HL-60 (cell line): ENCODE results near the gene IL11.

Source experiments
- DNase-seq, 2 experiments: peaks; one replicate each; pipeline ENCODE4 v3.0.0-alpha.2; 2010 to 2020; ENCODE audit warnings: low read depth in 1 of 2, low spot score in 1 of 2
- H3K27ac ChIP-seq: fragments of 250-450 bp; sonication (Bioruptor Pico); replicated peaks from 2 replicates; pipeline ENCODE4 v1.5.1; 2020; ENCODE audit warnings: mild to moderate bottlenecking, moderate library complexity
- H3K27me3 ChIP-seq: fragments of 250-450 bp; sonication (Bioruptor Pico); 2 replicates; pipeline ENCODE4 v1.5.1; 2021; ENCODE audit warnings: mild to moderate bottlenecking, moderate library complexity; ENCODE audit not compliant: insufficient read depth, poor library complexity, severe bottlenecking
- H3K4me3 ChIP-seq: replicated peaks from 2 replicates; pipeline ENCODE4 v1.5.1; 2011; ENCODE audit warnings: mild to moderate bottlenecking, control low read depth, low read length; ENCODE audit not compliant: insufficient read depth
- GABPA ChIP-seq: IDR thresholded peaks from 2 replicates; pipeline ENCODE4 v1.6.1; 2012; ENCODE audit warnings: low read depth
- POLR2AphosphoS5 ChIP-seq: IDR thresholded peaks from 2 replicates; pipeline ENCODE4 v1.6.1; 2012; ENCODE audit warnings: low read depth
- SPI1 ChIP-seq: IDR thresholded peaks from 2 replicates; pipeline ENCODE4 v1.6.1; 2012; ENCODE audit warnings: low read depth, mild to moderate bottlenecking, borderline replicate concordance
- TF ChIP-seq, protein P1 (sequence below): IDR thresholded peaks from 2 replicates; pipeline ENCODE4 v1.6.1; 2012; ENCODE audit warnings: low read depth; ENCODE audit not compliant: insufficient replicate concordance
- TF ChIP-seq, protein P2 (sequence below): IDR thresholded peaks from one replicate; pipeline ENCODE4 v1.5.1; 2011; ENCODE audit warnings: low read length, control low read depth, inconsistent platforms; ENCODE audit not compliant: insufficient read depth

IL11 gene

DNA sequence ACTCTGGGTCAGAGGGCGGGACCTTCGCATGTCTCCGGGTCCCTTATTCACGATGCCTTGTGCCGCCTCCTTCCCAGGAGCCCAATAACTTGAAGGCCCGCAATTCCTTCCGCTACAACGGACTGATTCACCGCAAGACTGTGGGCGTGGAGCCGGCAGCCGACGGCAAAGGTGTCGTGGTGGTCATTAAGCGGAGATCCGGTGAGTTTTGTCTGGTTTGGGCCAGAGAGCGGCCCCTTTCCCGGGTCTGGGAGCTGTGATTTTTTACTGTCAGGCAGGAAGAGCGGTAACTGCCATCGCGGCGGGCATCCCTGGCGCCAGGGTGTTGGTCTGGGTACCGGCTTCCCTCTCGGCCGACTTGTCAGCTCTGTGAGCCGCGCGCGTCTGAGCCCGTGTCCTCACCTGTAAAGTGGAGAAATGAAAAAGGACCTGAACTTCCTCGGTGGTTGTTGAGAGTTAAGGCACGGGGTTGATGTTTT lies 16.3 kb upstream of the IL11 start:
- DNase-seq: no peak
- Histone ChIP-seq H3K27me3 (no peaks in the 10 kb centered on the region), H3K4me3 (peak overlapping the region; percentile 90), H3K27ac (peak overlapping the region; percentile 74)
- no peak for TF ChIP-seq POLR2AphosphoS5

DNA sequence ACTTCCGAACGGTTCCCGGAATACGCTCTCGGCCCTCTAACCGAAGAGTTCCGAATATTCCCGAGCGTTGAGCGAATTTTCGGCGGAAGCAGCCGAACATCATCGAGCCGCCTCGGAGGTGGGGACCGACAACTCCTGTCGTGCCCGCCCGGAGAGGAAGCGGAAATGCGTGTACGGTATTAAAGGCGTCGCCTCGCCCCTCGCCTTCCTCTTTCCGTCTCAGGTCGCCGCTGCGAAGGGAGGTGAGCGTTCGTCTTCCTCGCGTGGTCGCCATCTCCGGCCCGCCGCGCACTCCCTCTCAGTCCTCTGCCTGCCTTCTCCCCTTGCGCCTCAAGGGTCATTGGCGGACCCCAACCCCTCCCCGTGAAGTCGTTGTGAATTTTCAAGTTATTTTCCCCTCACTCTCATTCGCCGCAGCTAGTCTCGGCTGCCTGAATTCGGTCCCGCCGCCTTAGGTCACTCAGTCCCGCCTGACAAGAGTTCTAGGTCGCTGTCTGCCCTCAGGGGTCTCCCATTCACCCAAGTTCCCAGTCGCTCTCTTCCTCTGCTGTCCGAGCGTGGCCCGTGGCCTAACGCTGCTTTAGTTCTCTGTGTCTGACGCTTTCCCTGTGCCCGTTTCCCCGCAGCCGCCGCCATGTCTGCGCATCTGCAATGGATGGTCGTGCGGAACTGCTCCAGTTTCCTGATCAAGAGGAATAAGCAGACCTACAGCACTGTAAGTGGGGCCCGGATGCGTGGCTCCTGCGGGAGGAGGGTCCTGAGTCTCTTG lies 15.6 kb upstream of the IL11 start, which contains the start of gene RPL28:
Gene RPL28 (plus strand): TSS at position 209 of the 769 bp plus-strand sequence. CDS start 426 bp downstream, at position 635.
- Histone ChIP-seq H3K27ac (peak within 1 kb of the TSS; percentile 74), H3K4me3 (peak within 1 kb of the TSS; percentile 90), H3K27me3 (no peaks in the 10 kb centered on the region)
- TF ChIP-seq SPI1 (peak; percentile 90; the same call in 1 of the 2 replicates), GABPA (peak; percentile 83), POLR2AphosphoS5 (peak; percentile 100)
- TF ChIP-seq, protein P1, sequence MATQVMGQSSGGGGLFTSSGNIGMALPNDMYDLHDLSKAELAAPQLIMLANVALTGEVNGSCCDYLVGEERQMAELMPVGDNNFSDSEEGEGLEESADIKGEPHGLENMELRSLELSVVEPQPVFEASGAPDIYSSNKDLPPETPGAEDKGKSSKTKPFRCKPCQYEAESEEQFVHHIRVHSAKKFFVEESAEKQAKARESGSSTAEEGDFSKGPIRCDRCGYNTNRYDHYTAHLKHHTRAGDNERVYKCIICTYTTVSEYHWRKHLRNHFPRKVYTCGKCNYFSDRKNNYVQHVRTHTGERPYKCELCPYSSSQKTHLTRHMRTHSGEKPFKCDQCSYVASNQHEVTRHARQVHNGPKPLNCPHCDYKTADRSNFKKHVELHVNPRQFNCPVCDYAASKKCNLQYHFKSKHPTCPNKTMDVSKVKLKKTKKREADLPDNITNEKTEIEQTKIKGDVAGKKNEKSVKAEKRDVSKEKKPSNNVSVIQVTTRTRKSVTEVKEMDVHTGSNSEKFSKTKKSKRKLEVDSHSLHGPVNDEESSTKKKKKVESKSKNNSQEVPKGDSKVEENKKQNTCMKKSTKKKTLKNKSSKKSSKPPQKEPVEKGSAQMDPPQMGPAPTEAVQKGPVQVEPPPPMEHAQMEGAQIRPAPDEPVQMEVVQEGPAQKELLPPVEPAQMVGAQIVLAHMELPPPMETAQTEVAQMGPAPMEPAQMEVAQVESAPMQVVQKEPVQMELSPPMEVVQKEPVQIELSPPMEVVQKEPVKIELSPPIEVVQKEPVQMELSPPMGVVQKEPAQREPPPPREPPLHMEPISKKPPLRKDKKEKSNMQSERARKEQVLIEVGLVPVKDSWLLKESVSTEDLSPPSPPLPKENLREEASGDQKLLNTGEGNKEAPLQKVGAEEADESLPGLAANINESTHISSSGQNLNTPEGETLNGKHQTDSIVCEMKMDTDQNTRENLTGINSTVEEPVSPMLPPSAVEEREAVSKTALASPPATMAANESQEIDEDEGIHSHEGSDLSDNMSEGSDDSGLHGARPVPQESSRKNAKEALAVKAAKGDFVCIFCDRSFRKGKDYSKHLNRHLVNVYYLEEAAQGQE: peak; percentile 85
- TF ChIP-seq, protein P2, sequence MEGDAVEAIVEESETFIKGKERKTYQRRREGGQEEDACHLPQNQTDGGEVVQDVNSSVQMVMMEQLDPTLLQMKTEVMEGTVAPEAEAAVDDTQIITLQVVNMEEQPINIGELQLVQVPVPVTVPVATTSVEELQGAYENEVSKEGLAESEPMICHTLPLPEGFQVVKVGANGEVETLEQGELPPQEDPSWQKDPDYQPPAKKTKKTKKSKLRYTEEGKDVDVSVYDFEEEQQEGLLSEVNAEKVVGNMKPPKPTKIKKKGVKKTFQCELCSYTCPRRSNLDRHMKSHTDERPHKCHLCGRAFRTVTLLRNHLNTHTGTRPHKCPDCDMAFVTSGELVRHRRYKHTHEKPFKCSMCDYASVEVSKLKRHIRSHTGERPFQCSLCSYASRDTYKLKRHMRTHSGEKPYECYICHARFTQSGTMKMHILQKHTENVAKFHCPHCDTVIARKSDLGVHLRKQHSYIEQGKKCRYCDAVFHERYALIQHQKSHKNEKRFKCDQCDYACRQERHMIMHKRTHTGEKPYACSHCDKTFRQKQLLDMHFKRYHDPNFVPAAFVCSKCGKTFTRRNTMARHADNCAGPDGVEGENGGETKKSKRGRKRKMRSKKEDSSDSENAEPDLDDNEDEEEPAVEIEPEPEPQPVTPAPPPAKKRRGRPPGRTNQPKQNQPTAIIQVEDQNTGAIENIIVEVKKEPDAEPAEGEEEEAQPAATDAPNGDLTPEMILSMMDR: no peak
- peak; percentile 96 to 99 for DNase-seq

DNA sequence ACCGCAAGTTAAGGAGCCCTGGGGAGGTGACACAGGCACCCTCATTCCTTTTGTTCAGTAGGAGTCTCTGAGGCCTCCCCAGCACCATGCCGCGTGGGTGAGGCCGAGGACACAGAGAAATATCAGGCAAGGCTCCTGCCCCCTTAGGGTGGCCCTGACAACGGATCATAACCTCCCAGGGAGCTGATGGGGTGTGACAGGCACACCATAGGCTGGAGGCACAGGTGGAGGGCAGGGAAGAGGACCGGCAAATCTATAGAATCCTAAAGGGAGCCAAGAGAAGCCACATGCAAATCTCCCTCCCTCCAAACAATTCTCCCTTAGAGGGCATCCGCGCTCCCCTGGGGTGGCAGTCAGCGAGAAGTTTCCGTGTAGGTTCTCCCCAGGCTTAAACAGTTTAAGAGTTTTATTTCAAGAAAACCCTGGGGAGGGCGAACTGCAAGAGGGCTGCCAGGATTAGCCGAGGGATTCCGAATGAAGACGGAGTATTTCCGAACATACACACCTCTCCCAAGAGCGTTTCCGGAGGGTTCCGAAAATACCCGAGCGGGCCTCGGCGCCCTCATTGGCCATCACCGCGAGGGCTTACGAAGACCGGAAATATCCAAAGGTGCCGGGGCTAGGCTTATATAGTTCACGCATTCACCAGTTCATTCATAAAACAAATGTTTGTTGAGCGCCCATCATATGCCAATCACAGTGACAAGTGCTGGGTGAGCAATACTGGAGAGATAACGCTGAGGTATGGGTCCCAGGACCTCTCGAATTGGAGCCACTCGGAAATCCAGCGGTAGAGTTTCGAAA lies 14.9 kb upstream of the IL11 start:
- Histone ChIP-seq H3K27ac (peak overlapping the region; percentile 74), H3K27me3 (no peaks in the 10 kb centered on the region), H3K4me3 (peak overlapping the region; percentile 51)
- peak; percentile 94 to 97 for DNase-seq
- no peak for TF ChIP-seq SPI1

DNA sequence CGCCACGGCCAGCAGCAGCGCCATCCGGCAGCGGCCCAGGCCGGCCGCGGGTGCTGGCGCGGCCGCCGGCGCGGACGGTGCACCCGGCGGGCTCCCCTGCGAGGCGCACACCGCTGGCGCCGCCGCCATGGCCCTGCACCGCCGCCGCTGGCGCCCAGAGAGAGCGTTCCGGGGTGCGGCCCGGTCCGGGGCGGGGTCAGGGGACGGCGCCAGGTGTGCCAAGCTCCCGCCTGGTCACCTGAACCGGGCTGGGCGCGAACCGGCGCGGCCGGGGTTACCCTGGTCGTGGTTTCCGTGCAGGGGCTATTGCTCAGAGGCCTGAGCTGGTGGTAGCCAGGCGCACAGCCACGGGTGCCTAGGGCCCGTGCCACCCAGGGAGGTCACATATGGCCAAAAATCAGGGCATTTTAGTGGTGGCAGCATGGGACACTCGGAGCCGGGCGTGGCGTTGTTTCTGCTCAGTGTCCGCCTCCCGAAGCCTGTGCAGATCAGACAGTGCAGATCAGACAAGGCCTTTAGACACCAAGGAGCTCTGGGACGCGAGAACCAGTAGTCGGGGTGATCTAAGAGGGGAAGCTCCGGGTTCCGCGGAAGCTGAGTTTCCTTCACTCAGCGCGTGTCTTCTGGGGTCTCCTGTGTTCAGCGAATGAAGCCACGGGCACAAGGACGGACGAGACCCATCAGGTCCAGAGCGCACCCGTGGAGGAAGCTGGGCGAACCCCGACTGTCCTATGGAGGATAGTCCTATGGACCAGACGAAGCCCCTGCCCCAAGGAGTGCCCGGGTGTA lies 14.1 kb upstream of the IL11 start, which contains the start of gene TMEM238:
Gene TMEM238 (minus strand): TSS at position 162 of the 789 bp plus-strand sequence. CDS start 33 bp downstream, at position 129.
- H3K27me3 ChIP-seq: no peaks in the 10 kb centered on the region
- TF ChIP-seq POLR2AphosphoS5: peak; percentile 31; the same call in 1 of the 2 replicates
- TF ChIP-seq, protein P2: no peak
- peak within 1 kb of the TSS; percentile 74 for H3K27ac ChIP-seq
- DNase-seq: peak in 1 of 2 experiments; percentile 39
- H3K4me3 ChIP-seq: peak within 1 kb of the TSS; percentile 51
